Tibial artery (tissue), 4 donors: ENCODE results near the gene GNPAT.

ENCODE experiments used
- DNase-seq, 2 donors: peaks; one replicate each; pipeline ENCODE4 v3.0.0-alpha.2; 2019
- H3K27ac ChIP-seq, 2 donors: fragments of 200-600 bp; sonication (generic) in 1 of 2; 1 replicate in 1 of 2; 2 replicates in 1 of 2; pipeline ENCODE4 v1.5.1; 2018 to 2019; ENCODE audit warnings: mild to moderate bottlenecking in 1 of 2
- H3K27me3 ChIP-seq, 2 donors: fragments of 200-600 bp; sonication (generic) in 1 of 2; one replicate each; pipeline versions ENCODE4 v1.5.1 to v1.6.0; 2016 to 2019
- H3K36me3 ChIP-seq, 3 donors: fragments of 200-600 bp; sonication (generic) in 2 of 3; one replicate each; pipeline ENCODE4 v1.5.1; 2016 to 2019; ENCODE audit warnings: mild to moderate bottlenecking in 2 of 3
- H3K4me1 ChIP-seq, 4 donors: fragments of 200-600 bp; sonication (generic) in 2 of 4; 1 replicate in 3 of 4; 2 replicates in 1 of 4; pipeline ENCODE4 v1.5.1; 2016 to 2019
- H3K4me3 ChIP-seq, 2 donors: fragments of 200-600 bp; sonication (generic) in 1 of 2; 1 replicate in 1 of 2; 2 replicates in 1 of 2; pipeline ENCODE4 v1.5.1; 2018 to 2019; ENCODE audit warnings: mild to moderate bottlenecking in 2 of 2
- H3K9me3 ChIP-seq, 3 donors: fragments of 200-600 bp; sonication (generic) in 1 of 3; one replicate each; pipeline ENCODE4 v1.5.1; 2016 to 2019
- intact Hi-C: fragments of 100-400 bp; cut with DNase I; formaldehyde crosslinking; loops from one replicate; pipeline ENCODE4 v1.15.0; 2023; ENCODE audit warnings: low total_unique reads
- TF ChIP-seq, protein P1 (sequence below), 2 experiments: fragments of 200-600 bp in 1 of 2; fragments of 450-650 bp in 1 of 2; IDR thresholded peaks; one replicate each; pipeline ENCODE4 v1.5.1; 2017 to 2019; ENCODE audit warnings: antibody characterized with exemption in 2 of 2, mild to moderate bottlenecking in 1 of 2, moderate library complexity in 1 of 2

The GNPAT gene

DNA sequence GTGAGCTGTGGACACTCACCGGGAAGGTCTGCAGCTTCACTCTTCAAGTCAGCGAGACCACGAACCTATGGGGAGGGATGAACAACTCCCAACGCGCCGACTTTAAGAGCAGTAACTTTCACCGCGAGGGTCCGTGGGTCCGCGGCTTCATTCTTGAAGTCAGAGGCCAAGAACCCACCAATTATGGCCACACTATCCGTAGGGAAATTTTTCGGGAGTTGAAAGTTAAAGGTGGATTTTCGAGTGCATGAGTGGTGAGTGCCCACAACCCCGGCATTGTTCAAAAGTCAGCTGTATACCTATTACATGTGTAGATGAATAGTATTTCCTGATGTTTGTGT, 77.0 kb downstream of the GNPAT start:
- Histone ChIP-seq H3K9me3 (no peaks in the 10 kb centered on the region), H3K27me3 (no peaks in the 10 kb centered on the region), H3K27ac (no peak overlapping the region), H3K4me3 (no peak overlapping the region), H3K36me3 (no peaks in the 10 kb centered on the region), H3K4me1 (no peaks in the 10 kb centered on the region)
- DNase-seq = no peak
- TF ChIP-seq, protein P1, sequence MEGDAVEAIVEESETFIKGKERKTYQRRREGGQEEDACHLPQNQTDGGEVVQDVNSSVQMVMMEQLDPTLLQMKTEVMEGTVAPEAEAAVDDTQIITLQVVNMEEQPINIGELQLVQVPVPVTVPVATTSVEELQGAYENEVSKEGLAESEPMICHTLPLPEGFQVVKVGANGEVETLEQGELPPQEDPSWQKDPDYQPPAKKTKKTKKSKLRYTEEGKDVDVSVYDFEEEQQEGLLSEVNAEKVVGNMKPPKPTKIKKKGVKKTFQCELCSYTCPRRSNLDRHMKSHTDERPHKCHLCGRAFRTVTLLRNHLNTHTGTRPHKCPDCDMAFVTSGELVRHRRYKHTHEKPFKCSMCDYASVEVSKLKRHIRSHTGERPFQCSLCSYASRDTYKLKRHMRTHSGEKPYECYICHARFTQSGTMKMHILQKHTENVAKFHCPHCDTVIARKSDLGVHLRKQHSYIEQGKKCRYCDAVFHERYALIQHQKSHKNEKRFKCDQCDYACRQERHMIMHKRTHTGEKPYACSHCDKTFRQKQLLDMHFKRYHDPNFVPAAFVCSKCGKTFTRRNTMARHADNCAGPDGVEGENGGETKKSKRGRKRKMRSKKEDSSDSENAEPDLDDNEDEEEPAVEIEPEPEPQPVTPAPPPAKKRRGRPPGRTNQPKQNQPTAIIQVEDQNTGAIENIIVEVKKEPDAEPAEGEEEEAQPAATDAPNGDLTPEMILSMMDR (IDR thresholded peaks at IDR 0.05) = no peak
- intact Hi-C loops = no loop called here

DNA sequence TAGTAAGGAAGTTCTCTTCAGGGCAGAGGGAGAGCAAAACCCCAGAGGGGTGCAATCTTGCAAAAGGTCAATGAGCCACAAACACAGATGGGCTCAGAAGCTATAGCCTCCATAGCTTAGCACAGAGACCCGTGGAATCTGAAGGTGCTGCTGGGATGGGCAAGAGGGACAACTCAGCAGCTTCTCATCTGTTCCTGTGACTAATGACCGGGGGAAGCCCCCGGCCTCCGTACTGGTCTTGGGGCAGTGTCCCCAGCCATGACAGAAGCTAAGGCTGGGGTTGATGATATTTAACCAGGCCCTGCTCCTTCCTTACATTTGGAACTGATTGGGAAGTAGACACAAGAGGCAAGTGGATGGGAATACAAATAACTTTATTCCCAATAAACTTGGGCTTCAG, 77.6 kb downstream of the GNPAT start:
- Histone ChIP-seq H3K4me3 (no peak overlapping the region), H3K4me1 (no peaks in the 10 kb centered on the region), H3K36me3 (no peaks in the 10 kb centered on the region), H3K27ac (no peak overlapping the region), H3K27me3 (no peaks in the 10 kb centered on the region), H3K9me3 (no peaks in the 10 kb centered on the region)
- no peak for DNase-seq
- intact Hi-C loops = no loop called here
- TF ChIP-seq, protein P1 (IDR thresholded peaks at IDR 0.05) = no peak

DNA sequence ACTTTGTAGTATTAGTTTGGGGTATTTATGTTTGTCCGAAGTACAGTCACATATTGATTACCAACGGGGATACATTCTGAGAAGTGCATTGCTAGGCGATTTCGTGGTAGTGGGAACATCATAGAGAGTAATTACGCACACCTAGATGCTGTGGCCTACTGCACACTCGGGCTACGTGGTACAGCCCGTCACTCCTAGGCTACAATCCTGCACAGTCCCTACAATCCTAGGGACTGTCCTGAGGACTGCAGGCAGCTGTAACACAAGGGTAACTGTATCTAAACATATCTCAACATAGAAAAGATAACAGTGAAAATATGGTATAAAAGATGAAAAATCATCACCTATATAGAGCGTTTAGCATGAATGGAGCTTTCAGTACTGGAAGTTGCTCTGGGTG, 78.1 kb downstream of the GNPAT start:
- H3K4me3 ChIP-seq = no peak overlapping the region
- H3K27me3 ChIP-seq = no peaks in the 10 kb centered on the region
- intact Hi-C loops = no loop called here
- H3K9me3 ChIP-seq = no peaks in the 10 kb centered on the region
- TF ChIP-seq, protein P1 (IDR thresholded peaks at IDR 0.05) = no peak
- no peak for DNase-seq
- H3K36me3 ChIP-seq = no peaks in the 10 kb centered on the region
- H3K4me1 ChIP-seq = no peaks in the 10 kb centered on the region
- H3K27ac ChIP-seq = no peak overlapping the region

DNA sequence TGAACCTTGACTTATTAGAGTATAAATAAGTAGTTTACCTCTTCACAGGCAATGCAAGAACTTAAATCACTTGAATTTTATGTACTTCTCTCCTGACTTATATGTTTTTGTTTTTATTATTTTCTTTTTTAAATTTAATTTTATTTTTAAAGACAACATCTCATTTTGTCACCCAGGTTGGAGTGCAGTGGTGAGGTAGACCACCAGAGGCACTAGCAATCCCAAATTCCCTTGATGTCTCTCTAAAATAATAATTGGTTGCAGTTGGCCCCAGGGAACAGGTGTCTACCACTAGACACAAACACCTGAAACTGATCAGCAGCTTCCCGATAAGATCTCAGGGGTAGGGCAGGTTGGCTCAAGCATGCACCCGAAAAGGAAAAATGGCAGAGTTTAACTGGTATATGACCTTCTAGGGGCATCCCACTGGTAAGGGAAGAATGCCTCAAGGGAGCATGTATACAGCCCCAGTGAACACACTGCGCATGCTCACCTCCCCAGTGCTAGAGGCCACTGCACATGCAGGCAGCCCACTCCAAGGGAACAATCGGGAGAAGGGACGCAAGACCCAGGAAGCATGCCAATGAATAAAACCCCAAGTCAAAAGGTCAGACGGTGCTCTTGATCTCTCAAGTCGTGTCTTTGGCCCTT, 82.0 kb downstream of the GNPAT start:
- Histone ChIP-seq H3K27ac (no peak overlapping the region), H3K27me3 (no peaks in the 10 kb centered on the region), H3K9me3 (no peaks in the 10 kb centered on the region), H3K36me3 (no peaks in the 10 kb centered on the region), H3K4me1 (no peaks in the 10 kb centered on the region), H3K4me3 (no peak overlapping the region)
- no peak for DNase-seq
- intact Hi-C loops = no loop called here
- TF ChIP-seq, protein P1 (IDR thresholded peaks at IDR 0.05) = no peak

DNA sequence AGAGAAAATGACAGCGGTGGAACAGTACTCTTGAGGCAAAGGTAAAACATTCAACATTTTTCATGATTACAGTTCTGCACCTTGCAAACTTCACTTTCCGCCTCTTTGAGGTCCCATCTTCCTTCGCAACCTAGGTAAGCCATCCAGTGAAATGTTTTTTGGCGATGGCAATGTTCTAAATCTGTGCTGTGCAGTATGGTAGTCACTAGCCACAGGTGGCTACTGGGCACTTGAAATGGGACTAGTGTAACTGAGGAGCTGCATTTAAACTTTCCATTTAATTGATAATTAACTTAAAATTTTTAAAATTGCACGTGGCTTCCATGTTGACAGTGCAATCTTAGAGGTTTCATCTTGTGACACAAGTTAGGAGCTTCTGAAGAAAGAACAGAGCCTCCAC, 83.6 kb downstream of the GNPAT start:
- intact Hi-C loops = no loop called here
- TF ChIP-seq, protein P1 (IDR thresholded peaks at IDR 0.05) = no peak

DNA sequence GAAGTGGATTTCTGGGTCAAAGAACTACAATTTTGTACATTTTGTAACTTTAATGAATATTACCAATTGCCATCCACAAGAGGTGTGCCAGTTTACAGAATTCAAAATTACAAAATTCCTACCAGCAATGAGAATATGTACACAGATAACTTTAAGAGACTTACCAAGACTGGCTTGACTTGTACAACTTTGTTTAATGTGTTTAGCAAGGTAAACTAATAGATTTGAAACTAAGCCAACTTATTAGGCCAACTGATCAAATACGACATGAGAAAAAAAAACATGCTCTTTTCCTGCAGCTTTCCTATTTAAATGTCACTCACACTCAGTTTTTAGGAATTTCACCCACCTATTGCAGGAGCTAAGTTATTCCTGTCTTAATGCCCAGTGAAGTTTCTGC, 85.2 kb downstream of the GNPAT start:
- TF ChIP-seq, protein P1 (IDR thresholded peaks at IDR 0.05) = no peak
- intact Hi-C loops = no loop called here

More for the DNA sequence above, 83.6 kb downstream of the GNPAT start:
- no peaks in the 10 kb centered on the region for H3K27me3 ChIP-seq
- H3K4me1 ChIP-seq = no peaks in the 10 kb centered on the region
- no peak overlapping the region for H3K4me3 ChIP-seq
- H3K9me3 ChIP-seq = no peaks in the 10 kb centered on the region
- no peak for DNase-seq
- no peaks in the 10 kb centered on the region for H3K36me3 ChIP-seq
- H3K27ac ChIP-seq = no peak overlapping the region

More for the DNA sequence above, 85.2 kb downstream of the GNPAT start:
- Histone ChIP-seq H3K9me3 (no peaks in the 10 kb centered on the region), H3K36me3 (peaks cover 0 to 4% (median 0%) of the 10 kb centered on the region in 3 donors), H3K4me3 (no peak overlapping the region), H3K4me1 (no peaks in the 10 kb centered on the region), H3K27ac (no peak overlapping the region), H3K27me3 (no peaks in the 10 kb centered on the region)
- DNase-seq = no peak
